GM18508 (cell line): ENCODE measurements around the gene TLE5.

Source experiments
- ATAC-seq: cut with Tn5 transposase; IDR thresholded peaks from one replicate; pipeline ENCODE4 v1.9.1; 2021; ENCODE audit warnings: moderate number of reproducible peaks; ENCODE audit not compliant: insufficient read depth, unreplicated experiment

Gene TLE5, protein sequence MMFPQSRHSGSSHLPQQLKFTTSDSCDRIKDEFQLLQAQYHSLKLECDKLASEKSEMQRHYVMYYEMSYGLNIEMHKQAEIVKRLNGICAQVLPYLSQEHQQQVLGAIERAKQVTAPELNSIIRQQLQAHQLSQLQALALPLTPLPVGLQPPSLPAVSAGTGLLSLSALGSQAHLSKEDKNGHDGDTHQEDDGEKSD

DNA sequence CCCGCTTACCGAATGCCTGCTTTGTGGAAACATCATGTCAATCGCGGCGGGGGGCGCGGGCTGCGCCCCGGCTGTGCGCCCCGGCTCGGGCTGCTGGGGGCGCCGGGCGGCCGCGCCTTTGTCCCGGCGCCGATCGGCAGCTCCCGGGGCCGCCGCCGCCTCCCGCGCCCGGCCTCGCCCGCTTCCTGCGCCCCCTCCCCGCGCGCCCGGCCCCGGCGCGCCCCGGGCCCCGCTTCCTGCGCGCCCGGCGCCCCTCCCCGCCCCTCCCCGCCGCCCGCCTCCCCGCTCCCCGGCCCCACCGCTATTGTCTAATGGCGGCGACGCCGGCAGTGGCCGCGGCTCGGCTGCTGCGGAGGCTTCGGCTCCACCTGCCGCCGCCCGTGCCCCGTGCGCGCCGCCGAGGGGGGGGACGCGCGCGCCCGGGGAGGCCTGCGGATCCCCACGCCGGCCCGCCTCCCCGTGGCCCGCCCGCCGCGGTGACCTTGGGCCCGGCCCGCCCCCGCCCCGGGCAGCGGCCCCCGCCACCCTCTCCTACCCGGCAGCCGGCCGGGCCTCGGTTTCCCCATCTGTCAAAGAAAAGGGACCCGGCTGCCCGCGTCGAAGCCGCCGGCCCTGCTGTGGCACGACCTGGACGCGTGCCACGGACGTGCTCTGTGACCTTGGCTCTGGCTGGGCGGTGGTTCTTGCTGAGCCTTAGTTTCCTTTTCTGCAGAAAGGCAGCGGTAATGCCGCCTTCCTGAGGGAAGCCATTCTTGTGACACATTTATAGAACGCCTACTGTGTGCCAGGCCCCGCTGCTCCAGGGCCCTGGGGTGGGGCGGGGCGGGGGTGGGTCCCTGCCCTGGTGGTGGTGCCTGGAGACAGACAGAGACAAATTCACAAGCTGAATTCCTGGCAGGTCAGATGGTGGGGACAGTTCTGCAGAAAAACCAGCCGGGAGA, at the start of gene TLE5:
TLE5 (minus strand) TSS at position 331 of the 941 bp plus-strand sequence; CDS start at position 36, 295 bp downstream.
- ATAC-seq: no peak

DNA sequence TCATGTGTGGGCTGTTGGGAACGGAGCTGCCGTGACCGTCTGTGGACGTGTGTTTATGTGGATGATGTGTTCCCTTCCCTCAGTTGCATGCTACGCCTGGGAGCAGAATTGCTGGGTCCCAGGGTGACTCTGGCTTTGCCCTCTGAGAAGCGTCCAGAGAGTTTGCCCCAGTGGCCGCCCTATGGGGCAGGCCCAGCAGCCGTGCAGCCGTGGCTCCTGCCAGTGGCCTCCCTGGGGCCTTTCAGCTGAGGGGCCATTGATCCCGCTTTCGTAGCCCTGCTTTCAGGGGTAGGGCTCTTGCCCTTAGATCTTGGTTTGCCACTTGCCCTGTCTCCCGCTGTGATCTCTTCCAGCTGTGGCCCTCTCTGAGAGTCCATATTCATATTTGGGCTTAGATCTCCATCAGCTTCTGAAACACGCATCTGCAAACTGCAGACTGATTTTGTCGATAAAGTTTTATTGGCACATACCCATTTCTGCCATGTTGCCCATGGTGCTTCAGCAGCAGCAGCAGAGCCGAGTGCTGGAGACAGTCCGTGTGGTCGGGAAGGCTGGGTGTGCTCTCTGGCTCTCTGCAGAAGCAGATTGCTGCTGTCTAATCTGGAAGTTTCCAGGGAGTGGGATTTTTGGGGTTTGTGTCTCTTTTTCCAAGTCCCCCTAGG, 49.4 kb upstream of the TLE5 start:
- no peak for ATAC-seq

DNA sequence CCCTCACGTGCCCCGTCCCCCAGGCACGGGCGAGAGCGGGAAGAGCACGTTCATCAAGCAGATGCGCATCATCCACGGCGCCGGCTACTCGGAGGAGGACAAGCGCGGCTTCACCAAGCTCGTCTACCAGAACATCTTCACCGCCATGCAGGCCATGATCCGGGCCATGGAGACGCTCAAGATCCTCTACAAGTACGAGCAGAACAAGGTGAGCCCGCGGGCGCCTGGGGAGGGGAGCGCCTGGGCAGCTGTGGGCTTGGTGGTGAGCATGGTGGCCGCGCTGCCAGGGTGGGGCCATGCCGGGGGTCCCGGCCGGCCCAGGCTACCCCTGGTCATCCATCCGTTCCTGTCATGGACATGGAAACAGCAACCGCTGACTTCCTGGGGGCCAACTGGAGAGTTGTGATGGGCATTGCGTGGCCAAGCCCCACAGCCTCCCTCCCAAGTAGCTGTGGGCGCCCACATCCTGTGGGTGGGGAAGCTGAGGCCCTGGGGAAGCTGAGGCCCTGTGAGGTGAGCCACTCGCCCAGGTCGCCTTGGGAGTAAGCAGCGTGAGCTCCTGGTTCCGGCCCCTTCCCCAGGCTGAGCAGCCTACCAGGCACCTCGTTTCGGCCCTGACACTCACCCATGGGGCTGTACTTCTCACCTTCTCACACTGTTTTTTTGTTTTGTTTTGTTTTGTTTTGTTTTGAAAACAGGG, 48.0 kb upstream of the TLE5 start:
- ATAC-seq: no peak

DNA sequence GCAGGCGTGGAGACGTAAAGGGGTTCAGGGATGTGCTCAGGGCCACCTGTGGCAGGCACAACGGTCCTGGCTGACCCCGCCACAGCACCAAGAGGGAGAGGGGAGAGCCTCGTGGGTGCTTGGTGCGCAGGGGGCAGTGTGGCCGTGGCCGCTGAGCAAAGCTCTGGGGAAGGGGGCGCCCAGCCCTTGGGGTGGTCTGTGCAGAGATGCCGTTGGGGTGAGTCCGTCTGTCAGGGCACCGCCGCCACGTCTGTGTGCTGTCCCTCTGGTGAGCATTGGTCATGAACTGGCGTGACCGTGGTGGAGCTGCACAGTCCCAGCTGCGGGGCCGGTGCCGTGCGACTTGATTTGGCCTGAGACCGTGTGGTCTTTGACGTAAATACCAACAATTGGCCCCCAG, 47.2 kb upstream of the TLE5 start:
- ATAC-seq: no peak

DNA sequence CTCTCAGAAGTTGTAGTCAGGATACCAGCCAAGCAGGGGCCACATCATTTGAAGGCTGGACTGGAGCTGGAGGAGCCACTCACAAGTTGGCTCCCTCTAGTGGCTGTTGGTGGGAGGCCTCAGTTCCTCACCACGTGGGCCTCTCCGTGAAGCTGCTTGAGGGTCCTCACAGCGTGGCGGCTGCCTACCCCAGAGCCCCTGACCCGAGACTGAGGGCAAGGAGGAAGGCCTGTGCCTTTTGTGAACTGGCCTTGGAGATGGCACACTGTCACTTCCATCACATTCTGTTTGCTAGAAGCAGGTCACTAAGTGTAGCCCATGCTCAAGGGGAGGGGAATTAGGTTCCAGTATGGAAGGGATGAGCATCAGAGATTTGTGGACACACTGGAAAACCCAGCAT, 46.5 kb upstream of the TLE5 start:
- ATAC-seq: no peak

DNA sequence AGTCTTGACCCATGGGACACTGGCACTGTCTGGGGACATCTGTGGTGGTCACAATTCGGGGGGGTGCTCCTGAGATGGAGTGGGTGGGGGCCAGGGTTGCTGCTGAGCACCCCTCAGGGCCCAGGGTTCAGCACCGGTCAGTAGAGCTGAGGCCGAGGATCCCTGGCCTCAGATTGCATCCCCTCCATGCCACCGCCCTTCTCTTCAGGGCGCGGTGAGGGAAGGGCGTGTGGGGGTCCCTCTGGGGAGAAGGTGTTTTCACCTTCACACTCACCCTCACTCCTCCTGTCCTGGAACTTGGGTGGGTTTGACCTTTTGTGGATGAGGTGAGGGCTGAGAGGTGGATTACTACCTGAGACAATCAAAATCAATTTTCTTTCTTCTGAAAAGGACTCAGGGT, 45.4 kb upstream of the TLE5 start:
- ATAC-seq: no peak

DNA sequence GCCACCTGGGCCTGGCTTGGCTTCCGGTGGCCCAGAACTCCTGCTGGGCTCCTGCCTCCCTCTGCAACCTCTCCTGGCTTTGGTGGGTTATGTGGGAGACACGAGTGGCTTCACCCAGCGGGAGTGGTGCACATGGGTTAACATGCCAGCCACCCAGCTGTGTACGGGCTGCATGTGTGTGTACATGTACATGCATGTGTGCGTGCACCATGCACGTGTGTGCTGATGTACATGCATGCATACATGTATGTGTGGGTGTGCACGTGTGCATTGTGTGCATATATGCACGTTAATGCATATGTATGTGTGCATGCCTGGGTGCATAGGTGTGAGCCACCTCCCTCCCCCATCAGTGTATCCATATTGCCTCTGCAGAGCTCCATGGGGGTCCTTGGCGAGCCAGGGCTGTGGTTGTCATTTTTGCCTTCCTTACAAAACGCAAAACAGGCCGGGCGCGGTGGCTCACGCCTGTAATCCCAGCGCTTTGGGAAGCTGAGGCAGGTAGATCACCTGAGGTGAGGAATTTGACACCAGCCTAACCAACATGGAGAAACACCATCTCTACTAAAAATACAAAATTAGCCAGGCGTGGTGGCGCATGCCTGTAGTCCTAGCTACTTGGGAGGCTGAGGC, 44.3 kb upstream of the TLE5 start:
- no peak for ATAC-seq

DNA sequence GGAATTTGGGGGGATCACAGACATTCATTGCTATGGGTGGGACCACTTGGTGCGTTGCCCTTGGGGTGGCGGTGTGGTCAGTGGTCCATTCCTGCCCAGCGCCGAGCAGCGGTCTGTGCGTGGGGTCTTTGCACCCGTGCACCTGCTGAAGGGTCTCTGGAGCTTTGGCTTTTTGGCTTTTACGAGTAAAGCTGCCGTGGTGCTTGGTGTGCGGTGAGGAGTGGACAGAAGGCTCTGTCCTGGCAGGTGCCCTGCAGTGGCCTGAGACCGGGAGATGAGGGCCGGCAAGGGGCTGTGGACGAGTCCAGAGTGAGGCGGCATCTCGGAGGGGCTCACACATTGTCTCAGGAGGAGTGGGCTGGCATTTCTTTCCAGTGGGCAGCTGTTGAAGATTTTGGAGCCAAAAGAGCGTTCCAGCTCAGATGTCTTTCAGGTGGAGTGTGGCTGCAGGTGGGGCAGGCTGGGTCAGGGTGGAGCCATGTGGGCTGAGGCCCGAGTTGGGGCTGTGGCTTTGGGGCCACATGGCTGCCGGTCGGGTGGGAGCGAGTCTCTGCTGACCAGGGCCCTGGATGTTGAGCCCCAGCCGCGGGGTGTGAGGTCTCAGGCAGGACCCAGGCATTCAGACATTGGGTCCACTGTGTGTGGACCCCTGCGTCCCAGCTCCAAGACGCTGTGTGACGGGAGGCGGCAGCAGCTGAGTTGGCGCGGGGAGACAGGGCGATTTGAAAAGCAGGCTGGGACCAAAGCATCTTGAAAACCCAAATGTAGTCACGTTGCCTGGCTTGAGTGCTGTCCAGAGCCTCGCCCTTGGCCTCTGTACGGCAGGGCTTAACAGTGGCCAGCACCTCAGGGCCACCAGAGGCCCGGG, 43.6 kb upstream of the TLE5 start:
- no peak for ATAC-seq

DNA sequence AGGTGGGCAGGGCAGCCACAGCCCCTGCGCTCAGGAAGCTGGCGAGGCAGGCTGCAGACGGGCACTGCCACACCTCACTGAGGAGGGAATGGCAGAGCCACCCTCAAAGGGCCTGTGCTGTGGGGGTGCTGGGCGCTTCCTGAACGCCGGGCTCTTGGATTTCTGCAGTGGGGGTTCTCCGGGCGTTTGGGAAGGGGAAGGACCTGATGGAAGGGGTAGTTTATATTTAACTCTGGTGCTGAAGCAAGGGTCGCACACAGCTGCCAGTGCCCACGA, 42.4 kb upstream of the TLE5 start:
- no peak for ATAC-seq

DNA sequence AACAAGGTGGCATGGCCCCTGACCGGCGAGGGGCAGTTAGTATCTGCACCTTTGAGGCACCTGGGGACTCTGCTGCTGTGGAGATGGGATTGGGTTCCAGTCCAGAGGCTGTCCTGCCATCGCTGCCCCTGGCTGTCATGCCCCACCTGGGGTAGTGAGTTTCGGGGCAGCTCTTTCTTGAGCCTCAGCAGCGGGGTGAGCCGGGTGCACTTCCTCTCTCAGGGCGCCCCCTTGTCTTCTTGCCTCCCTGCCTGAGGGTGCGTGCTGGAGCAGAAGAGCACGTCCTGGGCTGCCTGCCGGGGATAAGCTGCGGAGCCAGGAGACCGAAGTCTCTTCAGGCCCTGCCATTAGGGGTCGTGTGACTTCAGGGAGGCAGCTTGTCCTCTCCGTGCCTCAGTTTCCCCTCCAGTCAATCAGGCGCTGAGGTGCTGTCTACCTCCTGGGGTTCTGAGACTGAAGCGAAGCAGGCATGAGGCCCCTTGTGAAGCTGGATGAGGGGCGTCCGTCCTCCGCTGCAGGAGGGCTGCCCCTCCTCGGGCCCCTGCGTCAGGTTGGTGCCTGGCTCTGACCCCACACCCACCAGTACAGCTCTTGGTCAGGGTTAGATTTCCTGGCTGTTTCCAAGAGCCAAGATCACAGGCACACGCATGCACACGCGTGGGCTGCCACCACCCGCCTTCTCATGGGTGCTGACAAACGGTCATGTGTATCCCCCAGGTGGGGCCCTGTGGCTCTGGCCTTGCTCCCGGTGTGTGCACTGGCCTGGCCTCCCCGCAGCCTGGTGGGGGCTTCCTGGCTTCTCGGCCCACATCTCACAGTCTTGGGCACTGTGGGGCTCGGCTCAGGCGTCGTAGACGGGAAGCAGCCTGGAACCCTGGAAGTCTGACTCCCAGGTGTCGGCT, 40.2 kb upstream of the TLE5 start:
- ATAC-seq: no peak

DNA sequence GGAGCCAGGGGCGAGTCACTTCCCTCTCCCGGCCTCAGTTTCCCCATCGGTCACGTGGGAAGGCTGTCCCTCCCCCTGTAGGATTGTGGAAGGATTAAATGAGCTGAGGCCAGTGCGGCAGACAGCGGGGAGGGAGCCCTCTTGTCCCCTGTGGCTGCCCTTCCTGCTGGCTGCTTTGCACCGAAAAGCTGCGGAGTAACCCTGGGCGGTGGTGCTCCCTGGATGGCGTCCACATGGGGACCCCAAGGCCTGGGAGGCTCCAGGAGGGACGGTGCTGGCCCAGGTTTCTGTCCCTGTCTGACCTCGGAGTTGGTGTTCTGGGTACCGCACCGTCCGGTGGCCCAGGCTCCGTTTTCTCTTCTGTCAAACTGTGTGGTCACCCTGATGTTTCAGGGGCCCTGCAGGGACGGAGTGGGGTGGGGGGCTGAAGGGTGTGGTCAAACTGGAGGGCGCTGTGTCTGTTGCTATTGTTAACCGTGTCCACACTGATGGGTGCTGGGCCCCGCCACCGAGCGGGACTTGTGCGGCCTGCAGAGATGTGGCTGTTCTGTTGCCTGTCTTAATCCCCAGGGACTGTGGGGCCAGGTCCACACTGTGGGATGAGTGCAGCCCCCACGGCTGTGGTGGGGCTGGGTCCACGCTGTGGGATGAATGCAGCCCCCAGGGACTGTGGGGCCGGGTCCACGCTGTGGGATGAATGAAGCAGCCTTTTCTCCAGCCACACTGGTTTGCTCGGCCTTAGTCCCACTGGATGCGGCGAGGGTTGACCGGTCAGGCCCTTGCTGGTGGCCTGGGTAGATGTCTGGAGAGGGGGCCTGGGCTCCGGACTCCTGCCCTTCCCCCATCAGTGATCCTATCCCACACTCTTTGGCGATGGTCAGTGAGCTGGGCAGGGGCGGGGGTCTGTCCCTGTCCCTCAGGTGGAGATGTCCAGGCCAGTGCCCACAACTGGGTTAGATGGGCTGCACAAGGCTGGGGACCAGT, 38.7 kb upstream of the TLE5 start:
- no peak for ATAC-seq

DNA sequence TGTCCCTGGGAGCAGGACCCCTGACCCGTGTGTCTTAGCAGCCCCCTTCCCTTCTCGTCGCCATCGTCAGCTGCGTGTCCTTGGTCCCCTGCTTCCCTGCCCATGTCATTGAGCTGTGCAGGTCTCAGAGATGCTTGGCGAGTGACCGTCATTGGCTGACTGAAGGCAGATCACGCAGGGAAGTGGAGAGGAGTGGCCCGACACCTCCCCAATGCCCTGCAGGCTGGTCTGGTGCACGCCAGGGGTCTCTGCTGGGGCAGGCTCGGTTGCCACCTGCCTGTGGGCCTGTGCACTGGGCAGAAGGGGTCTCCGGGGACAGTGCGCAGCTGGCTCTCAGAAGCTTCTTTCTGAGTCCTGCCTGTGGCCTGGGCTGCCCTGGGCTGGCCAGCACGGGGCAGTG, 38.0 kb upstream of the TLE5 start:
- no peak for ATAC-seq

DNA sequence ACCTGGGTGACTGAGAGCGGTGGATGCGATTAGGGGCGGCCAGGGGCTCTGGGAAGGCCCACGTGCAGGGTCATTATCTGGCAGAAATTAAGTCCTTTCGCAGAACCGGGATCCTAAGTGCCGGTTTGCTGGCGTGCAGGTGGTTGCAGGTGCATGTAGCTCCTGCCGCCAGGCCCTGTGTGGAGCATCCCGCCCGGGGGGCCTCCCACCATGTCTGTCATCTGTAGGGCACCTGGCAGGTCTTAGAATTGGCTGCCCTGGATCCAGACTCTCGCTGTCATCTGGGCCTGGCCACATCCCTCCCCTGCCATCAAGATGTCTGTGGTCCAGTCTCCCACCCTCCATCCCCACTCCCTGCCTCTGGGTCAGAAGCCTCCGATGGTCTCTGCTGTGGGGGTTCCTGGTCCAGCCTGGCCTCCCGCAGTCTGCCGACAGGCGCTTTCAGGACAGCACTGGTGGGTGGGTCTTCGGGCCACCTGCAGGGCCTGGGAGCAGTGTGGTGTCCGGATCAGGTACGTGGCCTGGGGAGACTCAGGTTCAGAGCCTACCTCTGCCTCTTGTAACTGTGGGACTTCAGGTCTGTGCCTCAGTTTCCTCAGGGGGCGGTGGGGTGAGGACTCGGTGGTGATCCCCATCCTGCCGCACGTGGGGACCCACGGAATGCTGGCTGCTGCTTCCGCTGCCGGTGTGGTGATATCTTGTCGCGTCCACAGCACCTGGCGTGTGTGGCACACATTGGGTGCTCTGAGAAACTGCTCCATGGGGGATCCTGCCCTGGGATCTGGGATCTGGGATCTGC, 37.3 kb upstream of the TLE5 start:
- no peak for ATAC-seq

DNA sequence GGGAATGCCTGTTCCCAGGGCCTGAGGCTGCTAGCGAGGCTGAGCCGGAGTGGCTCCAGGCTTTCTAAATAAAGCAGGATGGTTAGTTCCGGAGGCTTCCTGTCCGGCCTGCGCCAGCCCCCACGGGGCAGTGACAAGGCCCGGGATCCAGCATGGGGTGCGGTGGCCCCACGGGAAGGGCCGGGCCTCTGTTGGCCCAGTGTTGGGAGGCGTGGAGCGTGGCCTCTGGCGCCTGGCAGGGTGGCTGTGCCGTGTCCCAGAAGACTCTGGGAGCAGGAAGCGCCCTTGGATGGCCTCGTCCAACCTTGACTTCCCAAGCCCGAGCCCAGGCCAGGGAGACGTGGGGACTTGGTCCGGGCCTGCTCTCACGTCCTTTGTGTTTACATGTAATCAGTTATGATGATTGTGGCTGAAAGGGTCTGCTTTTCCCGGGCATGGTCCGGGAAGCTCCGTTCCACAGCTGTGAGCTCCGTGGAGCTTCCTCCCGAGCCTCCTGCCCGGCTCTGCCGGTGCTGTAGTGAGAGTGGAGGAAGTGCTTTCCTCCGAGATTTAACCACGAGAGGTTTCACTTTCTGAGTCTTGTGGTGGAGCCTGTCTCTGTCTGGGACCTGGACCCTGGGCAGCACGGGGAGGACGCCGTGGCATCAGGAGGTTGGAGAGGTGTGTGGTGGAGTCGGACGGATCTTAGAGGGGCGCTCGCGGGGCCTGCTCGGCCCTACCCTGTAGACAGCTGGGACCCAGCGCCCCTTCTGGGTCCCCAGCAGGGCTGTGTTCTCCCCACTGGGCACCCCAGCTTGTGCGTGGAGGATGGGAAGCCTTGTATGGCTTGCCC, 36.4 kb upstream of the TLE5 start:
- ATAC-seq: no peak

DNA sequence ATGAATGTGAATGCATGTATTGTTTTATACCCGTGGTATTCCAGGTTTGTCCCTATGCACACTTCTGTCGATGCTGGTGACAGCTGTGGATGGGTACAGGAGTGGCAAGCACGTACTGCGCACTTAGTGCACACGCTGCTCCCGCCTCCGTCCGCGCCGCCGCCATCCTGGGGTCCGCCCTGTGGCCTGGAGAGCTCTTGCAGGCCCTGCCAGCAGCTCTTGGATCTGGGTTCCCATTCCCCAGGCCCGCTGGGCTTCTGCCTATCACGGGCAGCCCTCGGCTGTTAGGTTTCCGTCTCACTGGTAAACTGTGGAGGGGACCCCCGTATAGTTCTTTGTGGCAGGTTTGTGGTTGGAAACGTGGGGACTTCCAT, 35.8 kb upstream of the TLE5 start:
- no peak for ATAC-seq

DNA sequence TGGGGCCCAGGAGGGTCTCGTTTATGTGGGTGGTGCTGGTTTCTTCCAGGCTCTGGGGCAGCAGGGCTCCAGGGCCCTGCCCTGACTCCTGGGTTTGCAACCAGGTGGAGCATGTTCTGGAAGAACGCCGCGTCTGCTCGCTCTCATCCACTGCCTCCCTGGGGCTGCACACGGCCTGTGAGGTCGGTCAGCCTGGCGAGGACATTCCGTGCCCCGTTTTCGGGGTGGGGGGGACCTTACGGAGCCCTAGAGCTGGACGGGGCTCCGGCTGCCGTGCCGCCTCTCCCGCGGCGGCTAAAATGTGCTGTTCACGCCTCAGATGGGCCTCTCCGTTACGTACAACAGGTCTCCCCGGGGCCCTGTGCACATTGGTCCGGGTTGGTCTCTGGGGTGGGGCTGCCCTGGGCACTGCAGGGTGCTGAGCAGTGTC, 35.2 kb upstream of the TLE5 start:
- no peak for ATAC-seq
